Ovary (tissue), 9 donors: ENCODE measurements around the gene CLDN9. TPM values are rescaled to one million over a fixed set of nuclear protein-coding genes. Genes with fewer than 3 reads are reported as not detected.

Experiments used
- DNase-seq, 5 donors: peaks; one replicate each; pipeline ENCODE4 v3.0.0-alpha.2; 2019 to 2020
- H3K27ac ChIP-seq, 2 donors: fragments of 200-600 bp; one replicate each; pipeline versions ENCODE4 v1.5.1 to v1.8.0; 2019 to 2022
- H3K27me3 ChIP-seq: fragments of 200-600 bp; one replicate; pipeline ENCODE4 v1.8.0; 2022
- H3K36me3 ChIP-seq: fragments of 200-600 bp; sonication (generic); one replicate; pipeline ENCODE4 v1.5.1; 2019
- H3K4me1 ChIP-seq: one replicate; pipeline ENCODE4 v1.8.1; 2013; ENCODE audit warnings: mild to moderate bottlenecking, moderate library complexity; ENCODE audit not compliant: insufficient read depth
- H3K4me3 ChIP-seq: fragments of 200-600 bp; sonication (generic); one replicate; pipeline ENCODE4 v1.5.1; 2017
- H3K9me3 ChIP-seq, 2 donors: fragments of 200-600 bp in 1 of 2; sonication (generic) in 1 of 2; one replicate each; pipeline versions ENCODE4 v1.5.1 to v1.8.1; 2013 to 2019; ENCODE audit warnings: mild to moderate bottlenecking in 1 of 2, moderate library complexity in 1 of 2
- EP300 ChIP-seq: sonication (generic); formaldehyde crosslinking; IDR thresholded peaks from one replicate; pipeline ENCODE4 v1.6.1; 2017; ENCODE audit warnings: antibody characterized with exemption
- POLR2A ChIP-seq: fragments of 450-650 bp; IDR thresholded peaks from one replicate; pipeline ENCODE4 v1.6.1; 2017; ENCODE audit warnings: antibody characterized with exemption, mild to moderate bottlenecking, moderate library complexity
- WGBS, 3 donors: extraction: QIAGEN DNeasy Blood & Tissue Kit in 1 of 3; methylation state at CpG; one replicate each; pipeline versions ENCODE4 v1.1.5 to v1.1.7; 2013 to 2017; 5-methylcytosine and 5-hydroxymethylcytosine counted together
- intact Hi-C, 4 donors: fragments of 100-400 bp; cut with DNase I; formaldehyde crosslinking; loops; one replicate each; pipeline versions ENCODE4 v1.11.0 to v1.15.1; 2022 to 2023
- polyA plus RNA-seq, 2 donors: library from polyadenylated mRNA; stranded (reverse); fragments of 200-250 nt in 1 of 2; fragments of 350-450 nt in 1 of 2; fragmentation: Illumina TruSeq in 1 of 2; extraction: RNeasy Lipid Tissue Mini Kit (QIAGEN cat#74804) in 1 of 2; gene quantifications; one replicate each; pipeline ENCODE4 v1.2.3, GENCODE V29; 2013 to 2014
- total RNA-seq, 7 donors: library from RNA; depleted of rRNA in 2 of 7; stranded (reverse); fragments of >200 nt in 2 of 7; fragmentation: NEBNext Ultra II Directional in 3 of 7; extraction: Animal tissue kit (Norgen Biotek cat#: 25700) in 3 of 7; gene quantifications; one replicate each; pipeline versions ENCODE4 v1.1.0 to v1.2.4, GENCODE V29; 2016 to 2023
- TF ChIP-seq, protein P1 (sequence below), 3 donors: fragments of 450-650 bp in 2 of 3; fragments of 200-600 bp in 1 of 3; IDR thresholded peaks; one replicate each; pipeline versions ENCODE4 v1.5.1 to v1.8.0; 2016 to 2022; ENCODE audit warnings: antibody characterized with exemption in 3 of 3, mild to moderate bottlenecking in 1 of 3
- donor health status: DM: no; HTN: no; CAD: no; lungs with moderate emphysema.
- donor health status: DM: no; HTN: no; CAD: no.
- donor health status: Bipolar disorder and iron deficiency.
- donor health status: DM: yes; HTN: yes; CAD: no.
- donor health status: DM: no; HTN: no; CAD: no.
- donor health status: DM: yes; HTN: yes; CAD: no.

CLDN9 gene
- total and polyA plus RNA-seq, 9 donors, result 0.11 to 0.24 (median 0.19) TPM; not detected in 5

DNA sequence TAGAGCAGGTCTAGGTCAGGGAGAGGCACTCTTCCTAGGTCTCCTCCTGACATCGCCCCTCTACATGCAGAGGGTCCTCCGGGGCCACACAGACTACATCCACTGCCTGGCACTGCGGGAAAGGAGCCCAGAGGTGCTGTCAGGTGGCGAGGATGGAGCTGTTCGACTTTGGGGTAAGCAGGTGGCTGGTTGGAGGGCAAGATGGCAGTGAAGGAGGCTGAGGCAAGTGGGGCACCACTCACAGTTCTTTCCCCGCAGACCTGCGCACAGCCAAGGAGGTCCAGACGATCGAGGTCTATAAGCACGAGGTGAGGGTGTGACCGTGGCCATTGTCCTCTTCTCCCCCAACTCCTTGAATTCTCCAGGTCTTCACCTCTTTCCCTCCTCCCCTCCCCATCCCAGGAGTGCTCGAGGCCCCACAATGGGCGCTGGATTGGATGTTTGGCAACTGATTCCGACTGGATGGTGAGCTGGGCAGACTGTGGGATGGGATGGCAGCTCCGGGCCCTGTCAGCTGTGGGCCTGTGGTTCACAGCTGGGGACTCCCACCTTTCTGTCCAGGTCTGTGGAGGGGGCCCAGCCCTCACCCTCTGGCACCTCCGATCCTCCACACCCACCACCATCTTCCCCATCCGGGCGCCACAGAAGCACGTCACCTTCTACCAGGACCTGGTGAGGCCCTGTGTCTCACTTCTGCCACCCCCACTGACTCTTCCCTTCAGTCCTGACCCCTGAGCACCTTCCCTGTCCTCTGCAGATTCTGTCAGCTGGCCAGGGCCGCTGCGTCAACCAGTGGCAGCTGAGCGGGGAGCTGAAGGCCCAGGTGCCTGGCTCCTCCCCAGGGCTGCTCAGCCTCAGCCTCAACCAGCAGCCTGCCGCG is 14.1 kb downstream of the CLDN9 start:
- H3K9me3 ChIP-seq, result no peaks in the 10 kb centered on the region
- intact Hi-C loops, result loop anchor here in 1 of 4 donors (10.0 kb wide), 1 partner anchor 258 kb away; the partner anchor contains the start of gene ZNF263
- WGBS, 3 donors, result 92 to 96% (median 93%) methylated on average over 24 of the region's 24 CpGs
- no peak overlapping the region for H3K4me3 ChIP-seq
- no peak for TF ChIP-seq EP300
- TF ChIP-seq, protein P1, sequence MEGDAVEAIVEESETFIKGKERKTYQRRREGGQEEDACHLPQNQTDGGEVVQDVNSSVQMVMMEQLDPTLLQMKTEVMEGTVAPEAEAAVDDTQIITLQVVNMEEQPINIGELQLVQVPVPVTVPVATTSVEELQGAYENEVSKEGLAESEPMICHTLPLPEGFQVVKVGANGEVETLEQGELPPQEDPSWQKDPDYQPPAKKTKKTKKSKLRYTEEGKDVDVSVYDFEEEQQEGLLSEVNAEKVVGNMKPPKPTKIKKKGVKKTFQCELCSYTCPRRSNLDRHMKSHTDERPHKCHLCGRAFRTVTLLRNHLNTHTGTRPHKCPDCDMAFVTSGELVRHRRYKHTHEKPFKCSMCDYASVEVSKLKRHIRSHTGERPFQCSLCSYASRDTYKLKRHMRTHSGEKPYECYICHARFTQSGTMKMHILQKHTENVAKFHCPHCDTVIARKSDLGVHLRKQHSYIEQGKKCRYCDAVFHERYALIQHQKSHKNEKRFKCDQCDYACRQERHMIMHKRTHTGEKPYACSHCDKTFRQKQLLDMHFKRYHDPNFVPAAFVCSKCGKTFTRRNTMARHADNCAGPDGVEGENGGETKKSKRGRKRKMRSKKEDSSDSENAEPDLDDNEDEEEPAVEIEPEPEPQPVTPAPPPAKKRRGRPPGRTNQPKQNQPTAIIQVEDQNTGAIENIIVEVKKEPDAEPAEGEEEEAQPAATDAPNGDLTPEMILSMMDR (IDR thresholded peaks at IDR 0.05), result no peak
- TF ChIP-seq POLR2A, result no peak
- peaks cover 2% of the 10 kb centered on the region for H3K27me3 ChIP-seq
- H3K36me3 ChIP-seq, result no peaks in the 10 kb centered on the region
- peak in 1 of 5 donors; percentile 17 for DNase-seq
- H3K27ac ChIP-seq, result no peak overlapping the region
- H3K4me1 ChIP-seq, result peaks cover 11% of the 10 kb centered on the region

DNA sequence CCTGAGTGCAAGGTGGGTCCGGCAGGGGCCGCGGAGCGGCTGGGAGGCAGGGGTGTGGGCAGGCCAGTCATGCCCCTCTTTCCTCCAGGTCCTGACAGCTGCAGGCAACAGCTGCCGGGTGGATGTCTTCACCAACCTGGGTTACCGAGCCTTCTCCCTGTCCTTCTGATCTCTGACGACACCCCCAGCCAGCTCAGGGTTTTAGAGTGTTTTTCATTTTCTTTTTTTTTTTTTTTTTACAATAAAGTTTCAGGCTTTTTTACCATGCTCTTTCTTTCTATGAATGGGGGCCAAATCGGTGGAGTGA is 14.7 kb downstream of the CLDN9 start:
- TF ChIP-seq EP300 (no peak), POLR2A (no peak)
- TF ChIP-seq, protein P1 (IDR thresholded peaks at IDR 0.05), result no peak
- H3K9me3 ChIP-seq, result no peaks in the 10 kb centered on the region
- WGBS, 3 donors, result 87 to 92% (median 90%) methylated on average over 8 of the region's 8 CpGs
- H3K27me3 ChIP-seq, result peaks cover 2% of the 10 kb centered on the region
- H3K27ac ChIP-seq, result no peak overlapping the region
- DNase-seq, result no peak
- peaks cover 8% of the 10 kb centered on the region for H3K4me1 ChIP-seq
- intact Hi-C loops, result loop anchor here in 1 of 4 donors (10.0 kb wide), 1 partner anchor 257 kb away; the partner anchor contains the start of gene ZNF263
- no peaks in the 10 kb centered on the region for H3K36me3 ChIP-seq
- H3K4me3 ChIP-seq, result no peak overlapping the region

DNA sequence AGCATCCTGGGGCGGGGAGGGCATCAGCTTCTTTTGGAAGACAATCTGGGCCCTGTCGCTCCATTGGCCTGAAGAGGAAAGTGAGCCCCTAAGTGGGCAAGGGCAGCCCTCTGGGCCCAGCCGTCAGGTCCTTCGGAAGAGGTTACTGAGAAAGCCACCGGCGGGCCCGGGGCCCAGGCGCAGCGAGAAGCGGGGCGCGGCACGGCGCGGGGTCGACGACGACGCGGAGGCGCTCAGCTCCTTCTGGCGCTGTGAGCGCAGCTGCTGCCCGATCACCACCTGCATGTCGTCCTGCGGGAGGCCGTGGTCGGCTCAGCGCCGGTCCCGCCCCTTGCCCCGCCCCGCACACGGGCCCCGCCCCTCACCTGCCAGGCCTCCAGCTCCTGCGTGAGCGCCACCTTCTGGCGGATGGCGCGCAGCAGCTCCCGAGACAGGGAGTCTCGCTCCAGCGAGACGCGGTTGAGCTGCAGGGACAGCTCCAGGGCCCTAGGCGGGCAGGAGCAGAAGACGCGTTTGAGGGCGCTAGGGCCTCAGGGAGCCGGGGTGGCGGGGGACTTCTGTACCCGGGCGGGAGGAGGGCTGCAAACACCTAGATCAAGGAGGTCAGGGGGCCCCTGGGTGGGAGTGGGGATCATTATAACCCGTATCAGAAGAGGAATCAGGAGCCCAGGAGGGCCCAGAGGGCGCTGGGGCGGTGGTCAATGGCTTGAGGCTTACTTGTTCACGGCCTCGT is 15.4 kb downstream of the CLDN9 start:
- intact Hi-C loops, result loop anchor here in 1 of 4 donors (10.0 kb wide), 1 partner anchor 257 kb away; the partner anchor contains the start of gene ZNF263
- WGBS, 3 donors, result 8 to 27% (median 12%) methylated on average over 12 to 58 of the region's 58 CpGs
- H3K4me3 ChIP-seq, result no peak overlapping the region
- TF ChIP-seq POLR2A, result no peak
- TF ChIP-seq, protein P1 (IDR thresholded peaks at IDR 0.05), result peak; percentile 45 to 61 (median 60)
- no peak for TF ChIP-seq EP300
- peaks cover 4% of the 10 kb centered on the region for H3K4me1 ChIP-seq
- H3K9me3 ChIP-seq, result no peaks in the 10 kb centered on the region
- no peak overlapping the region for H3K27ac ChIP-seq
- H3K36me3 ChIP-seq, result no peaks in the 10 kb centered on the region
- peak; percentile 75 to 89 (median 84) for DNase-seq
- H3K27me3 ChIP-seq, result peaks cover 2% of the 10 kb centered on the region

DNA sequence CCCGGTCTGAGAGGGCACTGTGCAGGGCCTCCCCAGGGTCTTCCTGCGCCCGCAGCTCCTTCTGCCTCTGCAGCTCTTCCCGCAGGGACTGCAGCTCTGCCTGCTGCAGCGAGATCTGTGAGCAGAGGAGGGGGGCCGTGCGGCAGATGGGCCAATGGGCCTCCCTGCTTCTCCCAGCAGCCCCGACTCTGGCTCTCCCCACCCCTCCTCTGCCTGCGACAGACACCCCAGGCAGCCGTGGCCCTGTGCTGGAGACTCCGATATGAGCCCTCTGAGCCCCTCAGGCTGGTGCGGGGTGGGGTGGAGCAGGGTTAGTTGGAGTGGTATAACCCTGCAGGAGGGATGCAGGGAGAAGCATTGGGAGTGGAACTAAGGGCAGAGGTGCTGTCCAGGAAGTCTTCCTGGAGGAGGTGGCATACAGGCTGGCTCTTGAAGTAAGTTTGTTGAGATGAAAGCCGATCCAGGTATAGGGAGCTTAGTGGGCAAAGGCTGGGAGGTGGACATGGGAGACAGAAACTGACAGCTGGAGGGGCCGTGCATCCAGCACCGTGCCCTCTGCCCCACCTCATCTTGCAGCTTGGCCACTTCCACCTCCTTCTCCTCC is 16.1 kb downstream of the CLDN9 start:
- no peak overlapping the region for H3K27ac ChIP-seq
- DNase-seq, result peak in 1 of 5 donors; percentile 11
- peaks cover 2% of the 10 kb centered on the region for H3K27me3 ChIP-seq

More for the DNA sequence above, 16.1 kb downstream of the CLDN9 start:
- H3K9me3 ChIP-seq, result no peaks in the 10 kb centered on the region
- H3K36me3 ChIP-seq, result no peaks in the 10 kb centered on the region
- no peaks in the 10 kb centered on the region for H3K4me1 ChIP-seq
- H3K4me3 ChIP-seq, result no peak overlapping the region
- no peak for TF ChIP-seq POLR2A
- TF ChIP-seq, protein P1 (IDR thresholded peaks at IDR 0.05), result no peak
- TF ChIP-seq EP300, result no peak
- WGBS, 3 donors, result 19 to 20% (median 20%) methylated on average over 15 of the region's 15 CpGs
- intact Hi-C loops, result loop anchor here in 1 of 4 donors (10.0 kb wide), 1 partner anchor 256 kb away; the partner anchor contains the start of gene ZNF263
